22Rv1 (cell line): ENCODE data around the gene GINS3.
"Not testable (repeated sequence)": the region's sequence is repeated elsewhere in the genome, so short reads cannot be mapped to it uniquely, and the experiment has no call there.

ENCODE experiments used
- H3K27ac ChIP-seq: fragments of 450-650 bp; 2 replicates; pipeline ENCODE4 v1.5.1; 2017
- CTCF ChIP-seq: fragments of 450-650 bp; IDR thresholded peaks from 2 replicates; pipeline ENCODE4 v1.5.1; 2017; ENCODE audit warnings: mild to moderate bottlenecking
- ZFX ChIP-seq: fragments of 450-650 bp; IDR thresholded peaks from 2 replicates; pipeline ENCODE4 v1.6.1; 2017; ENCODE audit warnings: antibody characterized with exemption, borderline replicate concordance

The GINS3 gene

GRCh38 chr16:58389724-58390123 lies 2.5 kb upstream of the GINS3 start:
- TF ChIP-seq CTCF (no peak), ZFX (no peak)
- H3K27ac ChIP-seq: no peak overlapping the region

GRCh38 chr16:58393138-58393504 lies 850 bp downstream of the GINS3 start:
- H3K27ac ChIP-seq: peak overlapping the region; percentile 86
- TF ChIP-seq CTCF: no peak
- TF ChIP-seq ZFX: no peak

GRCh38 chr16:58396897-58397296 lies 4.6 kb downstream of the GINS3 start:
- H3K27ac ChIP-seq: not testable (repeated sequence)

- no peak overlapping the region for H3K27ac ChIP-seq
- TF ChIP-seq ZFX: no peak
- no peak for TF ChIP-seq CTCF
Observed at GRCh38 chr16:58399718-58400633, 7.7 kb downstream of the GINS3 start.

- not testable (repeated sequence) for H3K27ac ChIP-seq
Observed at GRCh38 chr16:58401305-58401704, 9.0 kb downstream of the GINS3 start.

- TF ChIP-seq ZFX: no peak
- TF ChIP-seq CTCF: no peak
- no peak overlapping the region for H3K27ac ChIP-seq
Observed at GRCh38 chr16:58402796-58403195, 10.5 kb downstream of the GINS3 start.

GRCh38 chr16:58409316-58409973 lies 17.2 kb downstream of the GINS3 start:
- H3K27ac ChIP-seq: peak overlapping the region; percentile 26; the same call in 1 of the 2 replicates
- TF ChIP-seq CTCF: no peak
- no peak for TF ChIP-seq ZFX

GRCh38 chr16:58411336-58411735 lies 19.1 kb downstream of the GINS3 start:
- H3K27ac ChIP-seq: peak overlapping the region; percentile 79
- no peak for TF ChIP-seq ZFX
- TF ChIP-seq CTCF: no peak
